Activated naive CD4-positive, alpha-beta T cell treated with anti-CD3 and anti-CD28 coated beads, Interleukin-2, amount 10 ng/mL, durations not matched to agents 7 days and 5 days (primary cell): ENCODE data around the gene INO80.

Source experiments
- CTCF ChIA-PET: fragments of 350-600 bp; sonication (Branson Sonifier 250); formaldehyde crosslinking; loops from one replicate; lab custom pipeline; 2021; ENCODE audit warnings: antibody characterized with exemption; lab: Charles Lee
- DNase-seq: peaks from one replicate; pipeline ENCODE4 v3.0.0-alpha.2; 2020
- H3K27ac Mint-ChIP-seq: one replicate; pipeline ENCODE4 v1.8.0; 2021; ENCODE audit warnings: mild to moderate bottlenecking, moderate library complexity, mixed read lengths
- H3K27me3 Mint-ChIP-seq: one replicate; pipeline ENCODE4 v1.8.0; 2021; ENCODE audit warnings: mild to moderate bottlenecking, mixed read lengths
- H3K36me3 Mint-ChIP-seq: one replicate; pipeline ENCODE4 v1.8.0; 2021; ENCODE audit warnings: mixed read lengths
- H3K4me1 Mint-ChIP-seq: one replicate; pipeline ENCODE4 v1.8.0; 2021; ENCODE audit warnings: mixed read lengths
- H3K4me3 Mint-ChIP-seq: one replicate; pipeline ENCODE4 v1.8.0; 2021; ENCODE audit warnings: mild to moderate bottlenecking, moderate library complexity, mixed read lengths
- H3K9me3 Mint-ChIP-seq: one replicate; pipeline ENCODE4 v1.8.0; 2021; ENCODE audit warnings: mixed read lengths

The INO80 gene

DNA sequence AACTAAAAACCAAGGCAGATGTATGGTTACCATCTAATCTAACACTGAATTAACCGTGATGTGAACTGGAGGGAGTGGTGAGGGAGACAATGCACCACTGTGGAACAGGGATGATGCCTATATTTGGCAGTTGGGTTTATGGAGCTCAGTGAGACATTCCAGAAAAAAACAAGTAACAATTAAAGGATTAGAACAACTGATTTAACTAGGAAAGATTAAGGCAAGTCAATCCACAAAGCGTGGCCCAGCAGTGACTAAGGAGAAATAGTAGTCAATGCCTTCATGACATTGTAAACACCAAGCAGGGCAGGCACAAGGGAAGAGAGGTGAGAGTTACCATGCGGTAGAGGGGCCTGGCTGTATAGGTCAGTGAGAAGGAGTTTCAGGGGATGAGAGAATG, 124.7 kb downstream of the INO80 start:
- DNase-seq: no peak
- H3K27me3 Mint-ChIP-seq: no peaks in the 10 kb centered on the region
- no peaks in the 10 kb centered on the region for H3K9me3 Mint-ChIP-seq
- CTCF ChIA-PET: interaction anchor here (0.5 kb wide), 1 partner anchor 326 kb away, joined by 3 read pairs; no protein-coding TSS in a partner anchor
- H3K27ac Mint-ChIP-seq: no peak overlapping the region
- H3K4me1 Mint-ChIP-seq: peaks cover 7% of the 10 kb centered on the region
- no peak overlapping the region for H3K4me3 Mint-ChIP-seq
- peaks cover 52% of the 10 kb centered on the region for H3K36me3 Mint-ChIP-seq

DNA sequence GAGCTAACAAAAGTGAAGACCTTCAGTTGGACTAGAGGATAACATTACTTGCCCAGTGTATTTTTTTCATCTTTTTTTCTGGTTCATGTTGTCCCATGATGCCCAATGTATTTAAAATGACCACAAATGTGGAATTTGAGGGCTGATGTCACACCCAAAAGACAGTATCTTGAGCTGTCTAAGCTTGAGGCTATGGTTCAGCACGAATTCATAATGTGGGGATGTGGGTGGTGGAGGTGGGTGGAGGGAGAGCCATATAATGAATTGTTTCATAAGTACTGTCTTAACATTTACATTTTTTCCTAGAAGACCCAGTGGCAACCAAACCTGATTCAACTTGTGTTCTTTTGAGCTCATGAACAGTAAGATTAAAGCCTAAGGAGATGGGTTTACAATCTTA, 125.3 kb downstream of the INO80 start:
- no peak for DNase-seq
- no peak overlapping the region for H3K4me3 Mint-ChIP-seq

DNA sequence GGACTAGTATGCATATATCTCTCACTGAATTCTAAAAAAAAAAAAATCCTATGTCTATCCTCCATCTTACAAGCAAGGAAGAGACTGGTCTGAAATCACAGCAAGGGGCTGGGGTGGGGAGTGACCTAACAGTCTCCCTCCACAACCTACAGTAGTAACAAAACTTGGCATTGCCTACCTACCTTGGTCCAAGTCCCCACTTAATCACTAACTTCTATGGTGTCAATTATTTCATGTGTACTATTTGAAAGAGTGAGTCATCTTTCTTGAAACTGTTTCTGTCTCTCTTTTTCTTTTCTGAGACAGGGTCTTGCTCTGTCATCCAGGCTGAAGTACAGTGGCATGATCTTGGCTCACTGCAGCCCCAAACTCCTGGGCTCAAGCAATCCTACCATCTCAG, 126.0 kb downstream of the INO80 start:
- DNase-seq: no peak
- Mint-ChIP-seq H3K36me3 (peaks cover 47% of the 10 kb centered on the region), H3K4me3 (no peak overlapping the region), H3K27ac (no peak overlapping the region), H3K9me3 (no peaks in the 10 kb centered on the region), H3K27me3 (no peaks in the 10 kb centered on the region), H3K4me1 (no peaks in the 10 kb centered on the region)
- CTCF ChIA-PET: no interaction called here

More for the DNA sequence above, 125.3 kb downstream of the INO80 start:
- H3K36me3 Mint-ChIP-seq: peaks cover 51% of the 10 kb centered on the region
- no peak overlapping the region for H3K27ac Mint-ChIP-seq
- H3K9me3 Mint-ChIP-seq: no peaks in the 10 kb centered on the region
- no peaks in the 10 kb centered on the region for H3K27me3 Mint-ChIP-seq
- CTCF ChIA-PET: interaction anchor here (0.5 kb wide), 1 partner anchor 326 kb away, joined by 3 read pairs; no protein-coding TSS in a partner anchor
- peaks cover 5% of the 10 kb centered on the region for H3K4me1 Mint-ChIP-seq

DNA sequence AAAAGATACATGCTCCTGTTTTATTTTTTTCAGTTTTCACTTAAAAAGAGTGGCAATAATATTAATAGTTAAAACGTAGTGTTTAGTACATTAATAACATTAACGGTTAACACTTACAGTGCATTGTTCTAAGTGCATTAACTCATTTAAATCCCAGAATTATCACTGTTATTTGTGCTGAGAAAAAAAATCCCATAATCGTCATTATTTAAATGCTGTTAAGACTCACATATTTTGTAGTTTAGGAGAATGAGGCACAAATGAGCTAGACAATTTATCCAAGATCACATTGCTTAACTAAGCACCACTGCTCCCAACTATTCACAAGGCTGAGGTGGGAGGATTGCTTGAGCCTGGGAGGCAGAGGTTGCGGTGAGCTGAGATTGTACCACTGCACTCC, 127.9 kb downstream of the INO80 start:
- Mint-ChIP-seq H3K27me3 (no peaks in the 10 kb centered on the region), H3K36me3 (peaks cover 50% of the 10 kb centered on the region), H3K4me1 (no peaks in the 10 kb centered on the region), H3K27ac (no peak overlapping the region), H3K9me3 (no peaks in the 10 kb centered on the region), H3K4me3 (no peak overlapping the region)
- CTCF ChIA-PET: interaction anchor here (0.6 kb wide), 1 partner anchor 259 kb away, joined by 3 read pairs; no protein-coding TSS in a partner anchor
- no peak for DNase-seq

DNA sequence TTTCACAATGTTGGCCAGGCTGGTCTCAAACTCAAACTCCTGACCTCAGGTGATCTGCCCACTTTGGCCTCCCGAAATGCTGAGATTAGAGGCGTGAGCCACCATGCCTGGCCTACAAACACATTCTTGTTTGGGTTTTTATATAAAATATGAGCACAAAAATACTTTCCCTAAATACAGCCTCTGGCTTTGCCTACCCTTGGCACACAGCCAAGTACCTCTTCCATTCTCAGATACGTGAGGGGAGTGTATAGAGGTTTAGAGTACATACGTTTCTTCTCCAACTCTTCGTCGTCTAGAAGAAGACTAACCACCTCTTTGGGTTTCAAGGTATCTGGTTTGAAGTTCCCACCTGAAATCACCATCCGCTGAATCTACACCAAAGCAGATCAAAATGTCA, 129.3 kb downstream of the INO80 start:
- CTCF ChIA-PET: no interaction called here
- H3K4me1 Mint-ChIP-seq: peaks cover 1% of the 10 kb centered on the region
- H3K27ac Mint-ChIP-seq: peak overlapping the region; percentile 76
- no peaks in the 10 kb centered on the region for H3K27me3 Mint-ChIP-seq
- H3K9me3 Mint-ChIP-seq: no peaks in the 10 kb centered on the region
- peaks cover 53% of the 10 kb centered on the region for H3K36me3 Mint-ChIP-seq
- H3K4me3 Mint-ChIP-seq: no peak overlapping the region
- no peak for DNase-seq

DNA sequence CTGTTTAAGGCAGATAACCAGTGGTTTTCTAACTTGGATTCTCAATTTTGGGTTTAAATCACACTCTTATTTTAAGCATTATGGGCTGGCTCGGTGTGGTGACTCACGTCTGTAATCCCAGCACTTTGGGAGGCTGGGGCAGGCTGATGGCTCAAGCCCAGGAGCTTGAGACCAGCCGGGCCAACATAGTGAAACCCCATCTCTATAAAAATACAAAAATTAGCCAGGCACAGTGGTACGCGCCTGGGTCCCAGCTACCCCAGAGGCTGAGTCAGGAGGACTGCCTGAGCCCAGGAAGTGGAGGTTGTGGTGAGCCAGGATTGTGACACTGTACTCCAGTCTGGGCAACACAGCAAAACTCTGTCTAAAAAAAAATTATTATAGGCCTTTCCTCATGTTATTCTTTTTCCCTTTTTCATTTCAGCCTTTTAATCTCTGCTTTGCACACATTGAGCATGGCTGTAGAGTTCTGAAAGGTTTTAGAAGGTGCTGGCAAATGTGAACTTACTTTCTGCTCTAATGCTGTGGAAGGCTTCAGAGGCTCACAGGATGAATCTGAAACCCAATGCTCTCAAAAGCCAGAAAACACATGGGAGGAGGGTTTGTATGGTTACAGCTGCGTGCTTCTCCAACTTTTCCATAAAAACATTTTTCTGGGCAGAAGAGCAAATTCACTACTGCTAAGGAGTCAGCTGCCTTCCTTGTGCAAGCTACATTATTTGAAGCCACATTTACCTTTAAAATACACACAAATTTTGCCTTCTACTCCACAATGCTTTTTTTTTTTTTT, 130.3 kb downstream of the INO80 start:
- Mint-ChIP-seq H3K4me3 (no peak overlapping the region), H3K36me3 (peaks cover 55% of the 10 kb centered on the region), H3K27me3 (no peaks in the 10 kb centered on the region), H3K9me3 (no peaks in the 10 kb centered on the region), H3K4me1 (peaks cover 5% of the 10 kb centered on the region), H3K27ac (no peak overlapping the region)
- no peak for DNase-seq
- CTCF ChIA-PET: no interaction called here

DNA sequence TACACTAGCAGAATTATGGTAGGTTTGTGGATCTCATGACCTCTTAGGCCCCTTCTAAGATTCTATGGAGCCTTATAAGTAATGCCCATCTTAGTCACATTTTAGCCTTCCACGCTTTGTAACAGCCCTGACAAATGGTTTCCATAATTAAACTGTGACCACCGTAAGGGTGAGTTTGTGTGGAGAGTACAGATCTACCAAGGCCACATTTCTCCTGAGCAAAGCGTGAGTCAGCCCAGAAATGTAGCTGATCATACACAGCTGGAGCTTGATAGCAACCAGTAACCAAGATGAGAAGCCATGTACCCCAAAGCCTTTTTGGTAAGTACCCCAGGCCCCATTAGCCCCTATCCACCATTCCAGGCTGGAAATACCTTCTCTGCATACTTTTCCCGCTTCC, 131.1 kb downstream of the INO80 start:
- Mint-ChIP-seq H3K9me3 (no peaks in the 10 kb centered on the region), H3K27me3 (no peaks in the 10 kb centered on the region), H3K36me3 (peaks cover 53% of the 10 kb centered on the region), H3K27ac (no peak overlapping the region), H3K4me1 (peaks cover 5% of the 10 kb centered on the region), H3K4me3 (no peak overlapping the region)
- DNase-seq: no peak
- CTCF ChIA-PET: no interaction called here

DNA sequence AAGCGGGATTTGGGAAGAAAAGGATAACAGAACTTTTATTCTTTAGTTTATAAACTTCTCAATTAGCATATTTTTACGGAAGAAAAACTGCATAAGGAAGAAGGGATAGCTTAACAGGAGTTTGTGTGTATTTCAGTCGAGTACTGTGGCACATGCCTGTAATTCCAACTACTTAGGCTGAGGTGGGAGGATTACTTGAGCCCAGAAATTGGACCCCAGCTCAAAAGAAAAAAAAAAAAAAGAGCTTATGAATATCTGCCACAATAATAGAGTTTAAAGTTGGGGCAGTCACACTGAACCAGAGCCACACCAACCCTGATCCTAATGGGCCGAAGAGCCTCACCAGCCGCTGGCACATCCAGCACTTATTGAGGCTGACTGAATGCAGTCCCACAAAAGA, 131.7 kb downstream of the INO80 start:
- no peaks in the 10 kb centered on the region for H3K9me3 Mint-ChIP-seq
- H3K36me3 Mint-ChIP-seq: peaks cover 53% of the 10 kb centered on the region
- no peaks in the 10 kb centered on the region for H3K27me3 Mint-ChIP-seq
- no peak overlapping the region for H3K4me3 Mint-ChIP-seq
- no peak for DNase-seq
- CTCF ChIA-PET: no interaction called here
- H3K4me1 Mint-ChIP-seq: peaks cover 5% of the 10 kb centered on the region
- H3K27ac Mint-ChIP-seq: no peak overlapping the region

DNA sequence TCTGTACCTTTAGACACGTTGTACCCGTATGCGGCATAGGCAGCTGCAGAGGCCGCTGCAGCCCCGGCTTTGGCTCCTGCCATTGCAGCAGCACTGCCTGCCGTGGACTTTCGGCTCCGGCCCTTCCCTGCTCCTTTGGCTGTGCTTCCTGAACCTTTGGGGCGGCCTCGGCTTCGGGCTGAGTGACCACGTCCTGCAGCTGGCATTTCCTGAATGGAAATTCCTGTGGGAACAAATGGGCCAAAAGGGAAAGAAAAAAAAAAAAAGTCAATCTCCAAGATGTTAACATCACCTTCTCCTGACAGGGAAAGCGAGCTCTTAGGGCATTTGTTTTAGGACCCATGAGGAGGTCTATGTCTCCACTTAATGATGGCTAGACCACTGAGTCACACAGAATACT, 133.2 kb downstream of the INO80 start:
- Mint-ChIP-seq H3K4me1 (peaks cover 5% of the 10 kb centered on the region), H3K27me3 (no peaks in the 10 kb centered on the region)
- CTCF ChIA-PET: no interaction called here

DNA sequence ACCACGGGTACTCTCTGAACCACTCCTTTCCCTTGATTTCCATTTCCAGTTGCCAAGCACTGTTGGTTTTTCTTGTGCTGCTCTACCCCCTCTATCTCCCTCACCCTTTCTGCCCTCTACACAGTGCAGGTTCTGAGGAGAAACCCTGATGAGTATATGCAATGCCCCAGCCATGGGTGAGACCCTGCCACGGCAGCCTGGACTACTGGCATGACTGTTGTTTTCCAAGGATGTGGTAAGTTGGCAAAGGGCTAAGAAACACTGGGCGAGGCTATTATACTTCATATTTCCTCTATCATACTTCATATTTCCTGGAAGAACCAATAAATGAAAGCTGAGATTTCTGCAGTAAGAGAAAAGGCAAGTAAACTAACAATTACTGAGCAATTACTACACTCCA, 134.9 kb downstream of the INO80 start:
- Mint-ChIP-seq H3K36me3 (peaks cover 53% of the 10 kb centered on the region), H3K9me3 (no peaks in the 10 kb centered on the region), H3K27me3 (no peaks in the 10 kb centered on the region), H3K4me3 (no peak overlapping the region), H3K27ac (peak overlapping the region; percentile 22), H3K4me1 (peaks cover 5% of the 10 kb centered on the region)
- DNase-seq: no peak
- CTCF ChIA-PET: interaction anchor here (1.5 kb wide), 1 partner anchor 78 kb away, joined by 4 read pairs; no protein-coding TSS in a partner anchor

More for the DNA sequence above, 133.2 kb downstream of the INO80 start:
- H3K4me3 Mint-ChIP-seq: no peak overlapping the region
- H3K27ac Mint-ChIP-seq: peak overlapping the region; percentile 21
- H3K9me3 Mint-ChIP-seq: no peaks in the 10 kb centered on the region
- peaks cover 52% of the 10 kb centered on the region for H3K36me3 Mint-ChIP-seq
- DNase-seq: no peak

DNA sequence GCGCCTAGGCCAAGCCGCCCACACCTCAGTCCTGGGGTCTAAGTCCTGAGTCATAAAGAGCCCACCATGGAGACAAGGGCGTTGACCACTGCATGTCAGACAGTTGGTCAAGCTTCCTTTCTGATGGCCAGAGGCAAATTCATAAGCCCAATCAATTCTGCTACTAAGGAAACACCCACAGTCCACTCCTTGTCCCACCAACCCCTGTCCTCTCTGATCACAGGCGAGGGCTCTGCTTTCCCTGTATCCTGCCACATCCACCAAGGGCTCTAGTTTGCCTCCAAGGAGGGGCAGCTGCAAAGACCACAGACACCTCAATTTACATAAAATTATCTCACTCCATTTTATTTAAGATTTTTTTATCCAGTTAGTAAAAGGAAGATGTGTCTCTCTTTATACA, 137.5 kb downstream of the INO80 start:
- H3K36me3 Mint-ChIP-seq: peaks cover 44% of the 10 kb centered on the region
- CTCF ChIA-PET: no interaction called here

DNA sequence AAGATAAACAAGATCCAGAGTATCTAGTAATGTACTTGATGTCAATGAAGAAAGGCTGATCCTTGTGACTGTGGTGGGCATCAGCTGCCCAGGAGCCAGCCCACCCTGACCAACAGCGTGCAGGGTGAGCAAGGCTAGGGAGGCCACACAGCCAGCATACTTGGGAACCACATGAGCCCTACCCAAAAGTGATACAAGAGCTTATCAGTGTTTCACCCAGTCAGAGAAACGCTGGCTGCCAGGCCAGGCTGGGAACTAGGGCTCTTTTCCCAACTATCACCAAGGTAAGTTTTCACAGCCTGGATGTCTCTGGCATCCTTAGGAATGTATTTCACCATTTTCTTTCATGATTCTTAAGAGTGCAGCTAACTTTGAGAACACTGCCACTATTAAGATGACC, 137.9 kb downstream of the INO80 start:
- Mint-ChIP-seq H3K27me3 (no peaks in the 10 kb centered on the region), H3K4me1 (peaks cover 5% of the 10 kb centered on the region), H3K4me3 (no peak overlapping the region), H3K27ac (no peak overlapping the region), H3K36me3 (peaks cover 41% of the 10 kb centered on the region), H3K9me3 (no peaks in the 10 kb centered on the region)
- CTCF ChIA-PET: no interaction called here
- no peak for DNase-seq

More for the DNA sequence above, 137.5 kb downstream of the INO80 start:
- Mint-ChIP-seq H3K4me3 (no peak overlapping the region), H3K9me3 (no peaks in the 10 kb centered on the region), H3K27me3 (no peaks in the 10 kb centered on the region), H3K4me1 (peaks cover 5% of the 10 kb centered on the region), H3K27ac (no peak overlapping the region)
- no peak for DNase-seq

DNA sequence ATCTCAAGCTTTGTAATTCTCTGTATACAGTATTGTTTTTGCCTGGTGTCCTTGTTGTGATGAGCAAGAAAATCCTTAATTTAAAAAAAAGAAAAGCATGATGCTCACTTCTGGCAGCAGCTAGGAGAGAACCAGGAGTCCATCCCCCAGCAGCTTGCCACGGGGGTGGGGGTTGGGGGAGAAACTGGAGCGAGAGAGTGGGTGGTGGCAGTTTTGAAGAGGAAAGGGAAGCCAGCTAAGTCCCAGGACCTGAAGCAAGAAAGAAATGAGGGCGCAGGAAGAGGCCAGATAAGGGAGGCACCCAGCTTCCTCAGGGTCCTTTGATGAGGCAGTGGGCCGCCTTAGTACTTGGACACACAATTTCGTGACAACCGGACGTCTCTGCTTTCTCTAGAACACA, 139.3 kb downstream of the INO80 start:
- no peak for DNase-seq
- peaks cover 36% of the 10 kb centered on the region for H3K36me3 Mint-ChIP-seq
- H3K4me1 Mint-ChIP-seq: peaks cover 8% of the 10 kb centered on the region
- no peak overlapping the region for H3K27ac Mint-ChIP-seq
- H3K9me3 Mint-ChIP-seq: no peaks in the 10 kb centered on the region
- no peak overlapping the region for H3K4me3 Mint-ChIP-seq
- CTCF ChIA-PET: no interaction called here
- no peaks in the 10 kb centered on the region for H3K27me3 Mint-ChIP-seq

DNA sequence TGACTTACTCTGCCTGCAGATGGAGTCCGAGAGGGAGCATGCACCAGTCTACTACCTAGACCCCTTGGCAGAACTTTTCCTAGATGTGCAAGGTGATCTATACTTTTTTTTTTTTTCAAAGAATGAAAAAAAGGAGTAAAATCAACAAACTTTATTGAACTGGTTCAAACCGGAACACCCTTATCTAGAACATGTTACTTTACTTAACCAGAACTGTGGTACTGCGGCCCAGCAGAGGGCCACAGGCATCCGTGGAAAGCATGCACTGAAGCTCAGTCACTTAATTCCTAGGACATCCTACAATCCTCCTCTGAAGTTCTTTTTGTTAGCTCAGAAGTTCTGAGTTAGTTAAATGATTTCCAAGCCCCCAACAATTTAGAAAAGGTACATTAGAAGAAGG, 141.2 kb downstream of the INO80 start:
- no peak overlapping the region for H3K4me3 Mint-ChIP-seq
- H3K4me1 Mint-ChIP-seq: peaks cover 3% of the 10 kb centered on the region
- no peak overlapping the region for H3K27ac Mint-ChIP-seq
- no peak for DNase-seq
- peaks cover 19% of the 10 kb centered on the region for H3K36me3 Mint-ChIP-seq
- CTCF ChIA-PET: interaction anchor here (1.0 to 2.8 kb wide), 2 partner anchors 10 to 33 kb away, joined by 3 to 6 read pairs; no protein-coding TSS in a partner anchor
- no peaks in the 10 kb centered on the region for H3K9me3 Mint-ChIP-seq
- no peaks in the 10 kb centered on the region for H3K27me3 Mint-ChIP-seq

DNA sequence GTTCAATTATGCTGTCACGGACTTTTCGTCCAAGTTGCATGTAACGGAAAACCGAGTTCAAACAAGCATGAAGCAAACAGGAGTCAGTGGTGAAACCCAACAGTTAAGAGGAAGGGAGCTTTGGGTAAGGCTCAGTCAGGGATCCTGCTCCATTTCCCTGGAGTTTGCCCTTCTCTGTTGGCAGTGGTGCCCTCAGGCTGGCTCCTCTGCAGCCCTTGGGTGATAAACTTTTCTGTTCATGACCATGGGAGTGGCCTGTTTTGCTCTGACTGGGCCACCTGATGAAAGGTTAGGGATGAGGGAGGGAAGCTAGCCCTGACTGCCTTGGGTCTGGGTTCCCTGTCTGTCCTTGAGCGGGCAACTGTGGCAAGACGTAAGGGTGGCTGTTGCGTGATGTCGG, 146.7 kb downstream of the INO80 start:
- peaks cover 3% of the 10 kb centered on the region for H3K4me1 Mint-ChIP-seq
- H3K27me3 Mint-ChIP-seq: peaks cover 3% of the 10 kb centered on the region
- no peak overlapping the region for H3K27ac Mint-ChIP-seq
- H3K9me3 Mint-ChIP-seq: no peaks in the 10 kb centered on the region
- DNase-seq: no peak
- no peak overlapping the region for H3K4me3 Mint-ChIP-seq
- no peaks in the 10 kb centered on the region for H3K36me3 Mint-ChIP-seq
- CTCF ChIA-PET: interaction anchor here (0.7 kb wide), 1 partner anchor 380 kb away, joined by 3 read pairs; no protein-coding TSS in a partner anchor
